ENCODE measurements around the gene DAGLB. TPM values are rescaled to one million over a fixed set of nuclear protein-coding genes. Genes with fewer than 3 reads are reported as not detected.
A peak's percentile ranks its signal among the peaks of the same experiment; 100 is the strongest.
"Not testable (repeated sequence)": the region's sequence is repeated elsewhere in the genome, so short reads cannot be mapped to it uniquely, and the experiment has no call there.

Gene DAGLB
- total RNA-seq, 2 experiments from 2014 or later: 25.1 to 28.5 TPM

- DNase-seq; H3K27me3 Mint-ChIP-seq (ENCODE audit: low read depth); H3K27ac Mint-ChIP-seq; H3K4me3 Mint-ChIP-seq; CTCF ChIA-PET; H3K9me3 Mint-ChIP-seq (ENCODE audit: insufficient read depth); ATAC-seq: not testable (repeated sequence)
- Mint-ChIP-seq H3K4me1 (ENCODE audit: low read depth) (peaks cover 55% of the 10 kb centered on the region), H3K36me3 (ENCODE audit: low read depth) (peaks cover 46% of the 10 kb centered on the region)
- POLR2A ChIA-PET: interaction anchor here (0.6 kb wide), 1 partner anchor 133 kb away, joined by 3 read pairs; no protein-coding TSS in a partner anchor
These were observed 69.2 kb downstream of the DAGLB start for GRCh38 chr7:6378556-6378955.

GRCh38 chr7:6376820-6377219, 70.9 kb downstream of the DAGLB start:
- no peak for ATAC-seq
- POLR2A ChIA-PET: no interaction called here
- Mint-ChIP-seq H3K27ac (no peak overlapping the region), H3K4me1 (ENCODE audit: low read depth) (peaks cover 46% of the 10 kb centered on the region), H3K9me3 (ENCODE audit: insufficient read depth) (no peaks in the 10 kb centered on the region), H3K4me3 (peak overlapping the region; percentile 48), H3K27me3 (ENCODE audit: low read depth) (no peaks in the 10 kb centered on the region), H3K36me3 (ENCODE audit: low read depth) (peaks cover 40% of the 10 kb centered on the region)
- CTCF ChIA-PET: no interaction called here
- no peak for DNase-seq

GRCh38 chr7:6375348-6376101, 72.2 kb downstream of the DAGLB start:
- ChIA-PET CTCF (no interaction called here), POLR2A (interaction anchor here (1.0 kb wide), 1 partner anchor 10 kb away, joined by 3 read pairs; no protein-coding TSS in a partner anchor)
- no peaks in the 10 kb centered on the region for H3K27me3 Mint-ChIP-seq (ENCODE audit: low read depth)
- H3K4me1 Mint-ChIP-seq (ENCODE audit: low read depth): peaks cover 38% of the 10 kb centered on the region
- peaks cover 32% of the 10 kb centered on the region for H3K36me3 Mint-ChIP-seq (ENCODE audit: low read depth)
- ATAC-seq: no peak
- H3K4me3 Mint-ChIP-seq: peak overlapping the region; percentile 94
- peak; percentile 37 for DNase-seq
- no peaks in the 10 kb centered on the region for H3K9me3 Mint-ChIP-seq (ENCODE audit: insufficient read depth)
- peak overlapping the region; percentile 85 for H3K27ac Mint-ChIP-seq

GRCh38 chr7:6367701-6368211, 80.0 kb downstream of the DAGLB start:
- CTCF ChIA-PET: interaction anchor here (0.6 to 1.1 kb wide), 2 partner anchors 45 to 175 kb away, joined by 3 read pairs; no protein-coding TSS in a partner anchor
- no peak for ATAC-seq
- no peaks in the 10 kb centered on the region for H3K9me3 Mint-ChIP-seq (ENCODE audit: insufficient read depth)

GRCh38 chr7:6365451-6365850, 82.3 kb downstream of the DAGLB start:
- CTCF ChIA-PET: no interaction called here

More at GRCh38 chr7:6367701-6368211, 80.0 kb downstream of the DAGLB start:
- DNase-seq: no peak
- H3K36me3 Mint-ChIP-seq (ENCODE audit: low read depth): no peaks in the 10 kb centered on the region
- no peak overlapping the region for H3K4me3 Mint-ChIP-seq
- H3K27ac Mint-ChIP-seq: no peak overlapping the region
- no peaks in the 10 kb centered on the region for H3K27me3 Mint-ChIP-seq (ENCODE audit: low read depth)
- POLR2A ChIA-PET: no interaction called here
- H3K4me1 Mint-ChIP-seq (ENCODE audit: low read depth): peaks cover 8% of the 10 kb centered on the region

GRCh38 chr7:6360841-6361240, 86.9 kb downstream of the DAGLB start:
- POLR2A ChIA-PET: no interaction called here
- ATAC-seq: no peak
- no peak overlapping the region for H3K27ac Mint-ChIP-seq

More at GRCh38 chr7:6365451-6365850, 82.3 kb downstream of the DAGLB start:
- Mint-ChIP-seq H3K36me3 (ENCODE audit: low read depth) (no peaks in the 10 kb centered on the region), H3K4me3 (no peak overlapping the region), H3K9me3 (ENCODE audit: insufficient read depth) (no peaks in the 10 kb centered on the region), H3K4me1 (ENCODE audit: low read depth) (peaks cover 10% of the 10 kb centered on the region), H3K27ac (no peak overlapping the region), H3K27me3 (ENCODE audit: low read depth) (no peaks in the 10 kb centered on the region)
- POLR2A ChIA-PET: no interaction called here
- no peak for DNase-seq
- no peak for ATAC-seq

GRCh38 chr7:6359734-6360133, 88.0 kb downstream of the DAGLB start:
- H3K4me1 Mint-ChIP-seq (ENCODE audit: low read depth): peaks cover 4% of the 10 kb centered on the region
- H3K9me3 Mint-ChIP-seq (ENCODE audit: insufficient read depth): no peaks in the 10 kb centered on the region
- DNase-seq: no peak
- ChIA-PET CTCF (interaction anchor here (1.3 kb wide), 1 partner anchor 10 kb away, joined by 5 read pairs; no protein-coding TSS in a partner anchor), POLR2A (no interaction called here)
- H3K27me3 Mint-ChIP-seq (ENCODE audit: low read depth): no peaks in the 10 kb centered on the region
- no peak overlapping the region for H3K4me3 Mint-ChIP-seq
- no peaks in the 10 kb centered on the region for H3K36me3 Mint-ChIP-seq (ENCODE audit: low read depth)
- no peak overlapping the region for H3K27ac Mint-ChIP-seq
- no peak for ATAC-seq

More at GRCh38 chr7:6360841-6361240, 86.9 kb downstream of the DAGLB start:
- CTCF ChIA-PET: interaction anchor here (0.8 kb wide), 1 partner anchor 38 kb away, joined by 3 read pairs; no protein-coding TSS in a partner anchor
- no peak for DNase-seq
- Mint-ChIP-seq H3K36me3 (ENCODE audit: low read depth) (no peaks in the 10 kb centered on the region), H3K4me1 (ENCODE audit: low read depth) (peaks cover 4% of the 10 kb centered on the region), H3K9me3 (ENCODE audit: insufficient read depth) (no peaks in the 10 kb centered on the region), H3K27me3 (ENCODE audit: low read depth) (no peaks in the 10 kb centered on the region), H3K4me3 (no peak overlapping the region)

Other genes with a start within 250 kb of the DAGLB start
- 1 to 10 TPM; 1.9 to 2.3 TPM for gene CYTH3, start 175.3 kb downstream of the DAGLB start, total RNA-seq
- gene FAM220A, start 99.0 kb downstream of the DAGLB start, total RNA-seq: 10 to 100 TPM; 11.6 to 16.7 TPM
- gene RAC1, start 73.4 kb downstream of the DAGLB start, total RNA-seq: 100 to 1,000 TPM; 182 to 186 TPM
- 10 to 100 TPM; 60.3 to 61.9 TPM for gene KDELR2, start 36.2 kb upstream of the DAGLB start, total RNA-seq
- gene GRID2IP, start 103.5 kb upstream of the DAGLB start, total RNA-seq: under 1 TPM in 1 of 2 experiments, not detected in 1; 0.21 TPM
- 10 to 100 TPM; 29.3 to 35.7 TPM for gene ZDHHC4, start 129.5 kb upstream of the DAGLB start, total RNA-seq
- 10 to 100 TPM; 40.9 to 42.7 TPM for gene INTS15, start 142.1 kb upstream of the DAGLB start, total RNA-seq
- 1 to 10 TPM in 1 of 2 experiments, under 1 TPM in 1; 0.78 to 1.0 TPM for gene ZNF853, start 167.7 kb upstream of the DAGLB start, total RNA-seq
- gene ZNF316, start 189.4 kb upstream of the DAGLB start, total RNA-seq: 10 to 100 TPM; 24.2 to 26.8 TPM

All from activated CD8-positive, alpha-beta T cell treated with anti-CD3 and anti-CD28 coated beads, Interleukin-2, amount 10 ng/mL, durations not matched to agents 7 days and 5 days (primary cell).